Tibial nerve (tissue), 4 donors: ENCODE data around the gene SCN2A. TPM values are rescaled to one million over a fixed set of nuclear protein-coding genes. Genes with fewer than 3 reads are reported as not detected.

Experiments used
- DNase-seq, 2 donors: peaks; one replicate each; pipeline ENCODE4 v3.0.0-alpha.2; 2019; ENCODE audit warnings: low spot score in 2 of 2
- H3K27ac ChIP-seq, 4 donors: fragments of 200-600 bp; sonication (generic) in 3 of 4; one replicate each; pipeline ENCODE4 v1.5.1; 2017 to 2019; ENCODE audit warnings: mild to moderate bottlenecking in 1 of 4
- H3K27me3 ChIP-seq, 2 donors: fragments of 200-600 bp; sonication (generic) in 1 of 2; one replicate each; pipeline versions ENCODE4 v1.5.1 to v1.6.0; 2017 to 2019
- H3K36me3 ChIP-seq, 3 donors: fragments of 200-600 bp; sonication (generic); one replicate each; pipeline ENCODE4 v1.5.1; 2018 to 2019
- H3K4me1 ChIP-seq, 4 donors: fragments of 200-600 bp; sonication (generic) in 3 of 4; one replicate each; pipeline ENCODE4 v1.5.1; 2017 to 2019
- H3K4me3 ChIP-seq, 4 donors: fragments of 200-600 bp; sonication (generic) in 3 of 4; one replicate each; pipeline ENCODE4 v1.5.1; 2017 to 2019; ENCODE audit warnings: mild to moderate bottlenecking in 1 of 4, moderate library complexity in 1 of 4
- H3K9me3 ChIP-seq, 4 donors: fragments of 200-600 bp; sonication (generic) in 3 of 4; one replicate each; pipeline ENCODE4 v1.5.1; 2017 to 2019
- EP300 ChIP-seq, 2 donors: sonication (generic); formaldehyde crosslinking; IDR thresholded peaks; one replicate each; pipeline ENCODE4 v1.6.1; 2017; ENCODE audit warnings: antibody characterized with exemption in 2 of 2, mild to moderate bottlenecking in 1 of 2
- POLR2A ChIP-seq, 2 donors: fragments of 450-650 bp; IDR thresholded peaks; one replicate each; pipeline ENCODE4 v1.6.1; 2017; ENCODE audit warnings: antibody characterized with exemption in 2 of 2, mild to moderate bottlenecking in 2 of 2, moderate library complexity in 2 of 2
- WGBS, 2 donors: methylation state at CpG; one replicate each; pipeline ENCODE4 v1.1.5; 2018; 5-methylcytosine and 5-hydroxymethylcytosine counted together
- total RNA-seq, 4 donors: library from RNA; depleted of rRNA; stranded (reverse); fragments of >200 nt; gene quantifications; one replicate each; pipeline ENCODE4 v1.1.0, GENCODE V29; 2016
- TF ChIP-seq, protein P1 (sequence below), 5 experiments: fragments of 200-600 bp in 3 of 5; fragments of 450-650 bp in 2 of 5; sonication (generic) in 3 of 5; IDR thresholded peaks; one replicate each; pipeline ENCODE4 v1.5.1; 2016 to 2019; ENCODE audit warnings: antibody characterized with exemption in 5 of 5, mild to moderate bottlenecking in 3 of 5, moderate library complexity in 2 of 5

SCN2A gene
- total RNA-seq, 4 donors from 2014 or later, result 0.20 to 2.1 (median 0.48) TPM

DNA sequence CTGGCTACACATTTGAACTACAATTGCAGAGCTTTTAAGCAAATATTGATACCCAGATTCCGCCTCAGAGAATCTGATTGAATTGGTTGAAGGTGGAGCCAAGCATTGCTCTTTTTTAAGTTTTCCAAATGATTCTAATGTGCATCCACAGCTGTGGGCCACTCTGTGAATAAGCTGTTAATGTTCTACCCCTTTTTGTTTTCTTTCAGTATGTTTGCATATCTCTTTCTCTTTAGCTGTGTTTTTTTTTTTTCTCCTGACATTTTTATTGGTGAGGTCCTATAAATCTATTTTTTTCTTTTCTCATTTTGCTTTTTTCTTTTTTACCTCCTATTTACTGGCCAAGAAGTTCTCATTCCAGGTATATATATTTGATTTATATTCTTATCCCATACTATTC, 41.9 kb upstream of the SCN2A start:
- WGBS, 2 donors, result 91 to 94% methylated on average over 1 of the region's 1 CpG
- no peak for DNase-seq
- Histone ChIP-seq H3K27me3 (no peaks in the 10 kb centered on the region), H3K4me1 (no peaks in the 10 kb centered on the region), H3K27ac (no peak overlapping the region), H3K9me3 (no peaks in the 10 kb centered on the region), H3K36me3 (no peaks in the 10 kb centered on the region), H3K4me3 (no peak overlapping the region)
- TF ChIP-seq, protein P1, sequence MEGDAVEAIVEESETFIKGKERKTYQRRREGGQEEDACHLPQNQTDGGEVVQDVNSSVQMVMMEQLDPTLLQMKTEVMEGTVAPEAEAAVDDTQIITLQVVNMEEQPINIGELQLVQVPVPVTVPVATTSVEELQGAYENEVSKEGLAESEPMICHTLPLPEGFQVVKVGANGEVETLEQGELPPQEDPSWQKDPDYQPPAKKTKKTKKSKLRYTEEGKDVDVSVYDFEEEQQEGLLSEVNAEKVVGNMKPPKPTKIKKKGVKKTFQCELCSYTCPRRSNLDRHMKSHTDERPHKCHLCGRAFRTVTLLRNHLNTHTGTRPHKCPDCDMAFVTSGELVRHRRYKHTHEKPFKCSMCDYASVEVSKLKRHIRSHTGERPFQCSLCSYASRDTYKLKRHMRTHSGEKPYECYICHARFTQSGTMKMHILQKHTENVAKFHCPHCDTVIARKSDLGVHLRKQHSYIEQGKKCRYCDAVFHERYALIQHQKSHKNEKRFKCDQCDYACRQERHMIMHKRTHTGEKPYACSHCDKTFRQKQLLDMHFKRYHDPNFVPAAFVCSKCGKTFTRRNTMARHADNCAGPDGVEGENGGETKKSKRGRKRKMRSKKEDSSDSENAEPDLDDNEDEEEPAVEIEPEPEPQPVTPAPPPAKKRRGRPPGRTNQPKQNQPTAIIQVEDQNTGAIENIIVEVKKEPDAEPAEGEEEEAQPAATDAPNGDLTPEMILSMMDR (IDR thresholded peaks at IDR 0.05), result no peak
- TF ChIP-seq EP300 (IDR thresholded peaks at IDR 0.05) (no peak), POLR2A (IDR thresholded peaks at IDR 0.05) (no peak)

DNA sequence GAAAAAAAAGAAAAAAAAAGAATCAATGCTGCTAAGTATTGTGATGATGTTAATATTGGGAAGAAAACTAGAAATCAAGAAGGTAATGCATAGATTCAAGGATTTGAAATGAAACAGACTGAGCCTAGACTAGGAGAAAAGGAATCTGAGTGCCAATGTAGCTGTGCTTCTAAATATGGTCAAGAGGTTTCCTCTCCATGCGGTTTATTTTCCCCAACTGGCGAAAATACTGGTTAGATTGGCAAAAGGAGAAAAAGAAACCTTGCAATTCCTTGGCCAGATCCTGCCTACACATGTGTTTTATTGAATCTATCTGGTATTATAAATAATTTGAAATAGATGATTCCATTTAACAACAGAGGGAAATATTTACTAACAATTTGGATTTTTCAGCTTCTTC, 41.0 kb upstream of the SCN2A start:
- TF ChIP-seq POLR2A (IDR thresholded peaks at IDR 0.05) (no peak), EP300 (IDR thresholded peaks at IDR 0.05) (no peak)
- TF ChIP-seq, protein P1 (IDR thresholded peaks at IDR 0.05), result no peak
- no peak overlapping the region for H3K4me3 ChIP-seq
- no peaks in the 10 kb centered on the region for H3K36me3 ChIP-seq
- 82 to 85% methylated on average over 2 of the region's 2 CpGs for WGBS, 2 donors
- H3K4me1 ChIP-seq, result no peaks in the 10 kb centered on the region
- no peak overlapping the region for H3K27ac ChIP-seq
- no peaks in the 10 kb centered on the region for H3K9me3 ChIP-seq
- H3K27me3 ChIP-seq, result no peaks in the 10 kb centered on the region
- DNase-seq, result no peak

DNA sequence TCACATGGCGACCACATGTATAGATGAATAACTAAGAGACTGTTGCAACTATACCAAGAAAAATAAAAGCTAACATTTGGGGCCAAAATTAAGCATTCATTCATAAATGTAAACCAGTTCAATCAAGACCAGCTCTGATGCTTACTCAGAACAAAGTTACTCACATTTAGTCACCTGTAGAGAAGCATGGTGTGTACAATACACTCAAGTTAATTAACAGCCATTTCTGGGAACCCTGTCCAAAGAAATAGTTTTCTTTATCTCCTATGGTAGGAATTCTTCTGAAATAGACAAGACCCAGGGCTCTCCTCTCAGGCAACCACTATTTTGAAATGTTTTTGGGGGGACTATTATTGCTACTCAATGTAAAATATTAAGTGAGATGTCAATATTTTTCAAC, 37.0 kb upstream of the SCN2A start:
- Histone ChIP-seq H3K27me3 (no peaks in the 10 kb centered on the region), H3K4me1 (no peaks in the 10 kb centered on the region), H3K27ac (no peak overlapping the region), H3K36me3 (no peaks in the 10 kb centered on the region), H3K4me3 (no peak overlapping the region), H3K9me3 (no peaks in the 10 kb centered on the region)
- DNase-seq, result no peak
- TF ChIP-seq POLR2A (IDR thresholded peaks at IDR 0.05) (no peak), EP300 (IDR thresholded peaks at IDR 0.05) (no peak)
- TF ChIP-seq, protein P1 (IDR thresholded peaks at IDR 0.05), result no peak
- WGBS, 2 donors, result 89 to 96% methylated on average over 1 of the region's 1 CpG

DNA sequence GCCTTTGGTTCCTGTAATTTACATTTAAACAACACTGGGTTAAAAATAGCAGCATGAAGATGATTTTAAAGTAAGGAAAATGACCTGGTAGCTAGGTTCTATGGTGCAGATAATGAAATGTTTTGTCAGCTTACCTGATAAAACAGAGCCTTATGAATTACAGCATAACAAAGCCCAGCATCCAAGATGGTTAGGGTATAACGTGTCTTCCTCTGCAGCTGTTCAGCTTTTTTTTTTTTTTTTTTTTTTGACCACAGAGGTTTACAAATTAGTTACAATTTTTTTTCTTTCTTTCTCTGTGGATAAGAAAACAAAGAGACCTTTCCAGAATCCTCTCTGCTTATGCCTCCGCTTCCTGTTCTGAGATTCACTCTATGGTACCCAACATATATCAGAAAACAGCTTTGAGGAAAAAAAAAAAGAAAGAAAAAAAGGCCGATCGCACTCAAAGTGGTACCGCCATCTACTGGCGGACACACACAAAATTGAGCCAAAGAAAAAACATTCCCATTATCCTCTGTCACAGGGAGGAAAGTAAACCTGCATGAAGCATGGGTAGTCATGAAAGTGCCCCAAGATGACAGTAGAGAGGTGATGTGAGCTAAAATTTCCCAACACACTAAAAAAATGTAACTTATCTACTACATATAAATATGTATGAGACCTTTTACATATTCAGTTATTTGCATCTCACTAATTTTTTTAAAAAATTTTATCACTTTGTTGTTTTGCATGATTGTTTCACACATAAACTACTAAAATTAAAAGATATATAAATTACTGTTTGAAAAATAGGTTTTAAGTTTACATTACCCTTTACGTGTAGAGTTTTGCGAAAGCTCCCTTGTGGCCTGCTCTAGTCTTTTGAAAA, 35.3 kb upstream of the SCN2A start, which contains the start of gene SCN3A:
SCN3A (minus strand) TSS at position 362 of the 871 bp plus-strand sequence. CDS start 27,656 bp downstream, outside the sequence.
- H3K4me1 ChIP-seq, result no peaks in the 10 kb centered on the region
- no peak within 1 kb of the TSS for H3K27ac ChIP-seq
- H3K27me3 ChIP-seq, result no peaks in the 10 kb centered on the region
- H3K36me3 ChIP-seq, result no peaks in the 10 kb centered on the region
- no peak for TF ChIP-seq EP300 (IDR thresholded peaks at IDR 0.05)
- TF ChIP-seq, protein P1 (IDR thresholded peaks at IDR 0.05), result peak; percentile 11 to 61 (median 45)
- DNase-seq, result no peak
- no peak within 1 kb of the TSS for H3K4me3 ChIP-seq
- 15 to 24% methylated on average over 8 of the region's 8 CpGs for WGBS, 2 donors
- H3K9me3 ChIP-seq, result no peaks in the 10 kb centered on the region

DNA sequence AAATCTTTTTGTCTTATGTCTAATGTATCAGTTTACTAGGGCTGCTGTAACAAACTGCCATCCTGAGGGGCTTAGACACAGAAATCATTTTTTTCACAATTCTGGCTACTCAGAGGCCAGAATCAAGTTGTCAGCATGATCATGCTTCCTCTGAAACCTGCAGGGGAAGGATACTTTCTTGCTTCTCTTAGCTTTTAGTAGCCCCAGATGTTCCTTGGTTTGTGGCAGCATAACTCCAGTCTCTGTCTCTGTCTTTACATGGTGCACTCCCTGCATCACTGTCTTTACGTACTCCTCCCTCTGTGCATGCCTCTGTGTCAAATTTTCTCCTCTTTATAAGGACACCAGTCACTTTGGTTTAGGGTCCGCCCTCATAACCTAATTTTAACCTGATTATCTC, 33.3 kb upstream of the SCN2A start:
- H3K4me1 ChIP-seq, result no peaks in the 10 kb centered on the region
- H3K27ac ChIP-seq, result no peak overlapping the region
- H3K9me3 ChIP-seq, result no peaks in the 10 kb centered on the region
- H3K36me3 ChIP-seq, result no peaks in the 10 kb centered on the region
- WGBS, 2 donors, result 94 to 95% methylated on average over 2 of the region's 2 CpGs
- no peaks in the 10 kb centered on the region for H3K27me3 ChIP-seq
- no peak for DNase-seq
- no peak overlapping the region for H3K4me3 ChIP-seq
- TF ChIP-seq POLR2A (IDR thresholded peaks at IDR 0.05), result no peak
- no peak for TF ChIP-seq EP300 (IDR thresholded peaks at IDR 0.05)
- TF ChIP-seq, protein P1 (IDR thresholded peaks at IDR 0.05), result no peak
